GM21737 (cell line): ENCODE results near the gene LCN15.
"Not testable (repeated sequence)": the region's sequence is repeated elsewhere in the genome, so short reads cannot be mapped to it uniquely, and the experiment has no call there.

Source experiments
- ATAC-seq: cut with Tn5 transposase; IDR thresholded peaks from one replicate; pipeline ENCODE4 v1.9.1; 2021; ENCODE audit warnings: mild to moderate bottlenecking, moderate library complexity; ENCODE audit not compliant: unreplicated experiment

Gene LCN15

DNA sequence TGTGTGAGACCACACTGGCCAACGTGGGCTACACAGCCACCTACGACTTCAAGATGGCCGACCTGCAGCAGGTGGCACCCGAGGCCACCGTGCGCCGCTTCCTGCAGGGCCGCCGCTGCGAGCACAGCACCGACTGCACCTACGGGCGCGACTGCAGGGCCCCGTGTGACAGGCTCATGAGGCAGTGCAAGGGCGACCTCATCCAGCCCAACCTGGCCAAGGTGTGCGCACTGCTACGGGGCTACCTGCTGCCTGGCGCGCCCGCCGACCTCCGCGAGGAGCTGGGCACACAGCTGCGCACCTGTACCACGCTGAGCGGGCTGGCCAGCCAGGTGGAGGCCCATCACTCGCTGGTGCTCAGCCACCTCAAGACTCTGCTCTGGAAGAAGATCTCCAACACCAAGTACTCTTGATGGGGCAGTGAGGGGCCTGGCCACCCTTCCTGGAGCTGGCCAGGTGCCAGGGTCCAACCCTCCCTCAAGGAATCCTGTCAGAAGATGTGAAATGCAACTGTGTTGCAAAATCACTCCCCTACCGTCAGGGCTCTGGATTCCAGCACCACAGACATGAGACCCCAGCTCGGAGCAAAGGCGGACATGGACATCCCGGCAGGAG is 40.8 kb downstream of the LCN15 start:
- no peak for ATAC-seq

DNA sequence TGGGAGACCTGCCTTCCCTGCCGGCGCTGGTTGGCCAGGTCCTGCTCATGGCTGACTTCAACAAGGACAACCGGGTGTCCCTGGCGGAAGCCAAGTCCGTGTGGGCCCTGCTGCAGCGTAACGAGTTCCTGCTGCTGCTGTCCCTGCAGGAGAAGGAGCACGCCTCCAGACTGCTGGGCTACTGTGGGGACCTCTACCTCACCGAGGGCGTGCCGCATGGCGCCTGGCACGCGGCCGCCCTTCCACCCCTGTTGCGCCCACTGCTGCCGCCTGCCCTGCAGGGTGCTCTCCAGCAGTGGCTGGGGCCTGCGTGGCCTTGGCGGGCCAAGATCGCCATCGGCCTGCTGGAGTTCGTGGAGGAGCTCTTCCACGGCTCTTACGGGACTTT is 41.4 kb downstream of the LCN15 start:
- ATAC-seq, result no peak

DNA sequence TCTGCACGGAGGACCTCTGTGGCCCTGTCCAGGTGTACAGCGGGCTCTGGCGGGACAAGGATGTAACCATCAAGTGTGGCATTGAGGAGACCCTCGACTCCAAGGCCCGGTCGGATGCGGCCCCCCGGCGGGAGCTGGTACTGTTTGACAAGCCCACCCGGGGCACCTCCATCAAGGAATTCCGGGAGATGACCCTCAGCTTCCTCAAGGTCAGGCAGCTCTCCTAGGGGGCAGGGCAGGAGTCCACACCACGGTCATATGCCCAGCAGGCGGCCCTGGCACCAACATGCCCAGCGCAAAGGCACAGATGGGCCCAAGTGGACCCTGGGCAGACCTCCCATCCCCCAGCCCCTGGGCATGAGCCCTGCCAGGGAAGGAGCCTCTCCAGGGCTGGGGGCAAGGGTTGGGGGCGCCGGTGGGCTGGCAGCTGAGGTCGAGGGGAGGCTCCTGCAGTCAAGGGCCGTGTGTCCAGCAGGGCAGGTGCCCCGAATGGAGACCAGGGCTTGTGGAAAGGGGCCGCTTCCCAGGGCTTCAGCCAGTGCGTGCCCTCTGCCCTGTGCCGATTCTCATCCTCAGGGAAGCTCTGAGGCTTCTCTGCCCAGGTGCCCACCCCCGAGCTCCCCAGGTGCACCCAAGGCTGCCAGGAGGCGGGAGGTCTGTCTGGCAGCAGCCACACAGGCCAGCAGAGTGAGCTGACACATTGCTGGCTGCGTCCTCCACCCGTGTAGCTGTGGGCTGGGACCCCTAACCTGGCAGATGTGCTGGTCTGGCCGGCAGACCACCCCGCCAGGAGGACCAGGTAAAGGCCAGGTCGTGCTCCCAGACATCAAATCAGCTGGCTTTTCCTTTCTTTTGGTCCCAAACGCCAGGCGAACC is 42.0 kb downstream of the LCN15 start:
- ATAC-seq, result no peak

DNA sequence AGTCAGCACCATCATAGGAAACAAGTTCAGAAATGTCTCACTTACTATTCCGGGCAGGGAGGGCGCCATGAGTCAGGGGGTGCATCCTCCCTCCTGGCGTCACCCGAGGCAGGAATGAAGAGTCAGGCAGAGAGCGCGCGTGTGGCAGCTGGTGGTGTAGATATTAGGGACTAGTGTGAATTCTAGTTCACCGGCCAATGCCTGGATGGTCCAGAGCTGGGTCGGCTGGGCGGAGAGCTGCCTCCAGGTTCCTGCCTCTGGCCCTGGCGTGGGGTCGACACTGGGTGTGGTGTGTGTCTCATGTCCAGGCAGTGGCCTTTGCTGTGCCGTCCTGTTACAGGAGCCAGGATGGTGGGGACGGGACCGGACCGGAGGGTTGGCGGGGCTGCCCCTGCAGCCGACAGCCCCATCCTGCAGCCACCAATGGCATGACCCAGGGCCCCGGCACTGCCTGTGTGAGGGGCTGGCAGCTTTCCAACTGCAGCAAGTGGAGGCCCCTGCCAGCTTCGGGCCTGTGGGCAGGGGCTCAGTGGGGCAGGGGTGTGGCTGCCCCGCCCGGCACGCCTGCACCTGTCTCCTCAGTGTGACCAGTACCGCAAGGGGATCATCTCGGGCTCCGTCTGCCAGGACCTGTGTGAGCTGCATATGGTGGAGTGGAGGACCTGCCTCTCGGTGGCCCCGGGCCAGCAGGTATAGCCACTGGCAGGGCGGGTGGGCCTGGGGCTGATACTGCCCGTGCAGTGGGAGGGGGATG is 42.8 kb downstream of the LCN15 start:
- ATAC-seq, result no peak

DNA sequence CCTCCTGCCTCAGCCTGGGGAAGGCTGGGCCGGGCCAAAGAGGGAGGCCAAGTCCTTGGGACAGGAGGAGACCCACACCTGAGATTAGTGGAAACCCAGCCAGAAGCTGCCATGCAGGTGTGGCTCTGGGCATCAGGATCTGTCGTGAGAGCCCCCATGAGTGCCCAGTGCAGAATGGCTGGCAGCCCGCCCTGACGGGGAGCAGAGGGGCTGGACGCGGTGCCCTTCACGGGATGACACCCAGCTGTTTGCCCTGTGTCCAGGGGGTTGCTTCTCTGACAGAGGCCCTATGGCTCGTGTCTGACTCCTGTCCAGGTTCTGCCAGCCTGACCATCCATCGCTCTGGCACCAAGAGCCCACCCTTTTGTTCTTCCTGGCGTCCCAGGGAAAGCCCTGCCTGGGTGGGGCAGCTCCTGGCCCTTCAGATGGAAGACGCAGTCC is 43.4 kb downstream of the LCN15 start:
- ATAC-seq, result no peak

DNA sequence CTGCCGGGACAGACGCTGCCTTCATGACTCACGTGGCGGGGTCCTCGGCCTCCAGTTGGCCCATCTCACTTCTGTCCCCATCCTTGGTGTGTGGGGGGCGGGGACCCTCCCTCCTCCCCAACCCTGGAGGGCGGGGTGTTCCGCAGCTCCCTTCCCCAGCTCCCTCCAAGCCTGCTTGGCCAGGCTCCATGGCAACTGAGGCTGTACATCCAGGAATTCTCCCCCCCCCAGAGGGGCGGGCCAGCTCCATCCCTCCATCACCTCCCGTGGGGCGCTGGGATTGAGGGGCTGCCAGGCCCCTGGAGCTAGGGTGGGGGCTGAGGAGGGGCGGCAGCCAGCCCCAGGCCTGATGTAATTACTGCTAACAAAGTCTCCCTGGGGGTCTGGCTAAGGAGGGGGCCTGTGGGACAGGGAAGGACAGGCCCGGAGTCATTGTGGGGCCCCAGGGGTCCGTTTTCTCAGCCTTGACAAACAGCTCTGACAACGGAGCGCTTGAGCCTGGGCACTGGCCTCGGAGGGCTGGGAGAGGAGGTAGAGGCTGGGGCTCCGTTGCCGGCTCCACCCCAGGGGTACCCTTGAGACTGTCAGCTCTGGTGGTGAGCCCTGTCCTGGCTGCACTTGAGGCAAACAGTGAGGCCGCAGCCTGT is 43.9 kb downstream of the LCN15 start:
- ATAC-seq, result no peak

DNA sequence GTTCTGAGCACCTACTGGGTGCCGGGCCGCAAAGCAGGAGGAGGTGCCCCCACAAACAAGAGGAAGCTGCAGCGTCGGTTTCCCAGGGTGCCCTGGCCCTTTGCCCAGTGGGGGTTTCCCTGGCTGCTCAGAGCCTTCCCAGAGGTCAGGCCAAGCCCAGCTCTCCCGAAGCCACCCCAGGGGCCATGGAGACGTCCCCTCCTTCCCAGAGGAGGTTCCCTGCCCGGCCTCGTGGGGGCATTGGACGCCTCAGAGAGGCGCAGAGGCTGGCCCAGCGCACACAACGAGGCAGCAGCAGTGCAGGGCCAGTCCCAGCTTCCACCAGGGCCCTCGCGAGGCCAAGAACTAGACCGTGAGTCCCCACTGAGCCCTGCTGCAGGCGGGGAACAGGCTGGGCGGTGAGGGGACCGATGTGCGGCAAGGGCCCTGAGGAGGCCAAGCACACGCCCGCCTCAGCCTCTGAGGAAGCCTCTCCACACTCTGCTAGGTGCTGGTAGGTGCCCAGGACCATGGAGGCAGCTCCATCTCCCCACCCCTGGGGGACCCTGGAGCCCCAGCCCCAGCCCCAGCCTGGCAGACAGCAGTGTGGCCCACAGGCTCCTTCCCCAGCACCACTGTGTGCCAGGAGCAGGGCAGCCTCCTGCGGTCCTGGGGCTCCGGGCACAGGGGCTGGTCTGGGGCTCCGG is 45.0 kb downstream of the LCN15 start:
- ATAC-seq, result no peak

DNA sequence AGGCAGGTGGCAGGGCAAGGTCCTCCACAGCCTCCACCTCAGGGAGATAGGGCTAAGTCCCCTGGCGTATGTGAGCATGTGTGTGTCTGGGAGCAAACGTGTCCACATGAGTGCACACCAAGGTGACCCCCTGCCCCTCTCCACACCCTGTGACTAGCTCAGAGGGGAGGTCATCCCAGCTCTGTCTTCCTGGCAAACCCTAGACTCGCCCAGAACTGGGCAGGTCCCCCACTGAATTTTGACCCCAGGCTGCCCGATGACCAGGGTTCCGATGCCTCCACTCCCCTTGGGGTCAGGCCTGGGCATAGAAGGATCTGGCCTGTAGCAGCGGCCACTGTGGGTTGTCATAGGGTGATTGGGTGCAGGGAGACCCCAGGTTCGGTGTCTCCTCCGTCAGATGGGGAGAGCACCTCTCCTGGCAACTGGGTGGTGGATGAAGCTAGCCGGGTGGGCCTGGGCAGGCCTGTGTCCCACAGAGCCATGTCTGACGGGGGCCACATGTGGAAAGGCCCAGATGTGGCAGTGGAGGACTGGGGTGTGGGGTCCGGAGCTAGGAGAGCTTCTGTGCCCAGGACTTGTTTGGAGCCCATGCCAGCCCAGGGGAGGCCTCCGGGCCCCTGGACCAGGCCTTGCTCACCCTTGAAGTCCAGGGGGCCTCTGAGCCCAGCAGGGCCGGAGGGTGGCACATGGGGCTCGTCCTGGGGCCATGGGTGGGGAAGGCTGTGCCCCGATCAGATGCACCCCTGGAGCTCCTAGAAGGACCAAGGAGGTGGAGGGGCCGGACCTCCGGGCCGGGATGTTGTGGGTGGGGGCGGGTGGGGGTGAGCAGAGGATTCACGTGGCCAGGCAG is 45.7 kb downstream of the LCN15 start:
- no peak for ATAC-seq

DNA sequence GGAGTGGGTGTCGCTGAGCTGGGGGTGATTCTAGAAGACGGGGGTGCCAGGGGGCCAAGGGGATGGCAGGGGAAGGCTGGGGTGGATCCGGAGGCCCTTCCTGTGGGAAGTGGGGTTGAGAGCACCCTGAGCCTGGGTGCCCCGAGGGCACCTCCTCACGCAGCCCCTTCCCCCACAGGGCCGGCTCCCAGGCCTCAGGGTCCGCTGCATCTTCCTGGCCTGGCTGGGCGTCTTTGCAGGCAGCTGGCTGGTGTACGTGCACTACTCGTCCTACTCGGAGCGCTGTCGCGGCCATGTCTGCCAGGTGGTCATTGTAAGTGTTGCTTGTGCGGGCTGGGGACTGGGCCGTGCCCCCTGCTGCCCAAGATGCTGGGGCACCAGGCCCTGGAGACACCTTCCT is 46.9 kb downstream of the LCN15 start:
- no peak for ATAC-seq

DNA sequence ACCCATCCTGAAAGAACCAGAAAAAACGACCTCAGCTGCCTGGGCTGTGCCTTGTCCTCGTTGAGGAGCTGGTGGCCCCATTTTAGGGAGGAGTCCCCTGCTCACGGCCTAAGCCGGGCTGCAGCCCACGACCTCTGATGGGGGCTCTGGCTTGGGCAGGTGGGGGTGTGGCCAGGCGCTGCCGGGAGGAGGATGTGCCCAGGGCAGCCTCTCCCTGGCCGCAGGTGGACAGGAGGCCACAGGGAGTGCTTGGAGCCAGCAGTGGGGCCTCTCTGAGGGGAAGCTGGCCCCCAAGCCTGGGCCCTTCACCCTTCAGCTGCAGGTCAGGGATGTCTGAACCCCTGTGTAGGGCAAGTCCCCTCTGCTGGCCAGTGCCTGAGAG is 49.4 kb downstream of the LCN15 start:
- ATAC-seq, result no peak

DNA sequence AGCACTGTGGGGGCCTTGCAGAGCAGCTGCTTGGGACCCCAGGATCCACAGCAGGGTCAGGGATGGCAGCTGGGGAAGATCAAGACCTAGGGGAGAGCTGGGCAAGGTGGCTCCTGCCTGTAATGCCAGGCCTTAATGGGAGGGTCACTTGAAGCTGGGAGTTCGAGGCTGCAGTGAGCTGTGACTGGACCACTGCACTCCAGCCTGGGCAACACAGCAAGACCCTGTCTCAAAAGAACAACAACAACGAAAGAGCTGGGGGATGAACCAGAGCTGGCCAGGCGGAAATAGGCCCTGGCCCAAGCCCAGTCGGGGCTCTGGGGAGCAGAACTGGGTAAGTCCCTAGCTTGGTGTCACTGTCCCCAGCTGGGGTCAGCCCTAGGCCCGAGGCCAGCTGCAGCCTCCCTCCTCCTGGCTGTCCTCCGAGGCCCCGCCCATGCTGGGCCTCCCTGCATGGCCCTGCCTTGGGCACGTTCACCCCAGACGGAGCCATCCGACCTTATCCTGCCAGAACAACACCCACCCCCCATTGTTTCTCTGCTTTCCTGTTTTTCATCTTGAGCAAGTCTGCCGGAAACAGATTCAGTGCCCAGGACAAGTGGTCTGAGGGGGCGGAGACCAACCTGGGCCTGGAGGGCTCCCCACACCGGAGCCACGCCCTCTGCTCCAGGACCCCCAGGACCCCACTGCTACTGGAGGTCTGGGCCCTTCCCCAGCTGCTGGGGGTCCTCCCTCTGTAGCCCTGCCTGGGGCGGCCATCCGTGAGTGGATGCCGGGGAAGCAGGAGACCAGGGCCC is 50.0 kb downstream of the LCN15 start:
- no peak for ATAC-seq

DNA sequence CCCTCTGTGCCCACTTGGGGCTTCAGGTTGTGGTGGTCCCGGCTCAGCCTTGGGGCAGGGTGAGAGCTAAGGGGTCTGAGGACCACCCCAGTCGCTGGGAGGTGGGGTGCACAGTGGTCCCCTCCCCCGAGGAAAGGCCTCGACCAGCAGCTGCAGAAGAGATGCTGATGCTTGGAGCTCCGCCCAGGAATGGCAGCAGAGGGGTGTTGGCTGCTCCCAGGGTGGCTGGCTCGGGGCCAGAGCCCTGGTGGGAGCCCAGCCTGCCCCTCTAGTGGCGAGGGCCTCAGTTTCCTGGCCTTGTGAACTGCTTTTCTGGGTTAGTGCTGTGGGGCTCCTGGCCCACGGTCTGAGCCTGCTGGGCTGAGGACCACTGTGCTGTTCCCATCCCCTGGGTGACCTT is 50.8 kb downstream of the LCN15 start:
- ATAC-seq, result no peak

DNA sequence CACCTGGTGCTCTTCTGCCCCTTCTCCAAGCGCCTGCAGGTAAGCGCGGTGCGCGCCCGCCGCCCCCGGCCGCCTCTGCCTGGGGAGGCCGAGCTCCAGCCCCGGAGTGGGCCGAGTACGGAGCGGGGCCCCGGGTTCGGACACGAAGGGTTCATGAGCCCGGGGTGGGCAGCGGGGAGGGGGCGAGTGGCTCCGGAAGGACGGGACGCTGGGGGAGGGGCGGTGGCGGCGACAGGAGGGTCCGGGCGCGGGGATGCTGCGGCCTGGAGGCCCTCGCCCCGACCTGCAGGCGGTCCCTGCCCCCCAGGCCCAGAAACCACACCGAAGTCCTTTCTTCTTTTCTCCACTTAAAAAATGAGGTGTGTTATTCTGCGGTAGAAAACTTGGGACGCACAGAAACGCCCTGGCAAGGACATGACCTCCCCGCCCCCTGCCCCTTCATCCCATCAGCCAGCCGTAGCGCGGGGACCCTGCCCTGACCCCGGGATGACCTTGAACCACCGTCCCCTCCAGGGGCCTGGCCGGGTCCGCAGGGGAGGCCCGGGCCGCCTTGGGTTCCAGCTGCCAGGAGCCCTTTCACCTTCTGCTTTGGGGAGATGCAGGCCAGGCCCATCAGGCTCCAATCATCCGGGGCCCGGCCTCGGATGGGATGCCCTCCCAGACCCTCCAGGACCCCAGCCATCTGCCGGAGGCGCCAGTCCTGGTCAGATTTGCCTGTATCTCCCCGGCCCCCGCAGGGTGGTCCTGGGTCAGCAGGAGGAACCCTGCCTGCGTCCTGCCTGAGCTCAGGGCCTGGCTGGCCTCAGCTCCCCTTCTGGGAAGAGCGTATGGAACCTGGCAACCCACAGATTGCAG is 51.4 kb downstream of the LCN15 start:
- ATAC-seq, result no peak

DNA sequence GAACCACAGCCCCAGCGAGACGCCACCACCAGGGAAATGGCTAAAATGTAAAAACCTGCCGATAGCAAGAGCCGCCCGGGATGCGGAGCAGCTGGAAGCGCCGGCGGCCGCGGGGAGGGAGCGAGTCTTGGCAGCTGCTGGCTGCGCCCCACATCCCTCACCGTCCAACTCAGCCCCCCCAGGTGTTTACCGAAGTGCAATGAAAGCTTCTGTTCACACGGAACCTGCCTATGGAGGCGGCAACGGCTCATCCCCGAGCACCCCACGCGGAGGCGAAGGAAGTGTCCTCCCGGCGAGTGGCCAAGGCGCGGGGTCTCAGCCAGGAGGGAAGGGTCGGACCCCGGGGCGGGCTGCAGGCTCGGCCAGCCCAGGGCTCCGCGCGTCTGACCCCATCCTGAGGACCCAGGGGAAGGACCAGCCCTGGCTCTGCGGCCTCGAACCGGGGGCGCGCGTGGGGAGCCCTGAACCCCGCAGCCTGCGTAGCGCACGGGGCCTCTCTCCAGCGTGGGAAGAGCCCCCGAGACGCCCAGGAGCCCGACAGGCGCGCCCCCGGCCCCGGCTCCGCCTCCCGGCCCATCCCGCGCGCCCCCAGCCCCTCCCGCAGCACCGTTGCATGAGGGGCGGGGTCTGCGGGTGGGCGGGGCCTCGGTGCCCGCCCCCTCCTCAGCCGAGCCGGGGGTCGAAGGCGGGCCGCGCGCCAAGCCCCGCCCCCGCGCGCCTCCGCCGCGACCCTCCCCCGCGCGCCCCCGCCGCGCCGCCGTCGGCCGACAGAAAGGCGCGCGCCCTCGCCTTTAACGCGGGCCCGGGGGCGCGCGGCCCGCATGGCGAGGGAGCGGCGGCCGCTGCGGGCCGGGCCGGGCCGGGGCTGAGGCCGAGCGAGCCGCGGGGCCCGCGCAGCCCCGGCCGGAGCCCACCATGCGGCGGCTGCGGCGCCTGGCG is 52.3 kb downstream of the LCN15 start, which contains the start of gene DIPK1B:
Gene DIPK1B (plus strand): TSS at position 822 of the 939 bp plus-strand sequence. CDS start 94 bp downstream, at position 916.
- ATAC-seq, result no peak

DNA sequence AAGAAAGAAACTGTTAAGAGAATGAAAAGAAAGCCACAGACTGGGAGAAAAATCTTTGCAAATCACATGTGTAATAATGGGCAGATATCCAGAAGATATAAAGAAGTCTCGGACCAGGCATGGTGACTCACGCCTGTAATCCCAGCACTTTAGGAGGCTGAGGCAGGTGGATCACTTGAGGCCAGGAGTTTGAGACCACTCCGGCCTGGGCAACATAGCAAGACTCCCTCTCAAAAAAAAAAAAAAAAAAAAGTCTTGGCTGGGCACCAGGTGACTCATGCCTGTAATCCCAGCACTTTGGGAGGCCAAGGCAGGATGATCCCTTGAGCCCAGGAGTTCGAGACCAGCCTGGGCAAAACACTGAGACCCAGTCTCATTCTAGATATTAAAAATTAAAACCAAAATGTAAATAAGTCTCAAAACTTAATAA is 53.1 kb downstream of the LCN15 start:
- not testable (repeated sequence) for ATAC-seq

DNA sequence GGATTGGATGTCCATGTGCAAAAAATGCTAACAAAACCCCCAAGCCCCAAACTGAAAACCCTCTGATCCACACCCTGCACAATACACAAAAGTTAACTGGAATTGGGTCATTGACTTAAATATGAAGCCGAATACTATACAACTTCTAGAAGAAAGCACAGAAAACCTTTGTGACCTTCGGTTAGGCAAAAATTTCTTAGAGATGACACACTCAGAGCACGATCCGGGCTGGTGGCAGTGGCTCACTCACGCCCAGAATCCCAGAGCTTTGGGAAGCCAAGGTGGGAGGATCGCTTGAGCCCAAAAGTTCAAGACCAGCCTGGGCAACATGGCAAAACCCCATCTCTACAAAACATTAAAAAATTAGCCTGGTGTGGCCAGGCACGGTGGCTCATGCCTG is 53.8 kb downstream of the LCN15 start:
- no peak for ATAC-seq
